Measurements from ENCODE around the gene PNMA8A.

PNMA8A gene

DNA sequence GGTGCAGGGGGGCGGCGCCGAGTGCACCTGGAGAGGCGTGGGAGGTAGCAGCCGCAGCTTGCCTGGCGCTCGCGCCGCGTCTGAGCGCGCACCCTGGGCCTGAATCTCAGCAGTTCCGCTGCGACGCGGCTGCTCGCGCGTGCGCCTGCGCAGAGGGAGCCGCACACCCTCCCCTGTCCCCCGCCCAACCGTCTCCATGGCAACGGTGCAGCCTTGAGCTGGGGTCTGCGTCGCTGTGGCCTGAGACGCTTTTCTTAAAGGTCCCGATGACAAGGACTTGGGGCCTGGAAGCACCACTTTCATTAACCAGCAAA, 24.4 kb upstream of the PNMA8A start, which contains the start of gene PNMA8B:
Gene PNMA8B, minus strand, starts transcription at position 82 of the 314 bp plus-strand sequence. CDS start 402 bp downstream, outside the sequence.
- H3K9me3 Mint-ChIP-seq = no peaks in the 10 kb centered on the region
- H3K4me3 Mint-ChIP-seq = peak within 1 kb of the TSS; percentile 57
- H3K27ac Mint-ChIP-seq = no peak within 1 kb of the TSS
- DNase-seq (ENCODE audit: low spot score in 2 of 2) (no peak), ATAC-seq (no peak)
- peaks cover 5% of the 10 kb centered on the region for H3K36me3 Mint-ChIP-seq
- peaks cover 17% of the 10 kb centered on the region for H3K4me1 Mint-ChIP-seq

DNA sequence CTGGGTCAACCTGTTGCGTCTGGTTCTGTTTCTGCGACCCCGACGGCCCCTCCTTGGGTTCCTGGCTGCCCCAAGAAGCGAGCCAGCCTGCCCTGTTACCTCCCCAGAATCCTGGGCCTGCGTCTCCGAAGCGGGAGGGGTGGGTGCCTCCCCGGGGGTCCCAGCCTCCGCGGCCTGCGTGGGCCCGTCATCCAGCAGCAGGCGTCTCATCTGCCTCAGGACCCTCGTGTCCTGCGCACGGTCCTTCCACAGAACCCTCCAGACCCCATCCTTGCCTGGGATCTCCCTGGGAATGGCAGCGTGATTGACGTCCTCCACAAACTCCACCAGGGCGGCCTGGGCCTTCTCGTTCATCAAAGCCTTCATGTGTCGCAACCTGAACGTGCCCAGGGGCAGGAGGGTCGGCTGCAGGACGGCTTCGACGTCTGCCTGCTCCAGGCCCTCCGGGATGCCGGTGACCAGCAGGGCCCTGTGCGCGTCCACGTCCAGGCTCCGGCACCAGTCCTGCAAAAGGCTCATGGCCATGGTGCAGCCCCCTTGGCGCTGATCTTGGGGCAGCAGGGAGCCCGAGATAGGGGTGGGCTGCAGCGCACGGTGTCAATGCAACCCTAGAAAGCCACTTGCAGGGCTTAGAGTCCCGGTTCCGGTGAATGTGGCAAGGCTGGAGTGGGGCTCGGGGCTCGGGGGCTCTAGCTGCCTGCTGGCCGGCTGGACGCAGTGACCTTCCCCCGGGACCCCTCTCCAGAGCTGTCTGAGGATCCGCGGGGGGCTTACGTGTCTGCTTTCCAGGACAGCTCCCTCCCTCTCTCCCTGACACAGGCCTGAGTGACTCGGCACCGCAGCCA, 23.8 kb upstream of the PNMA8A start:
- no peaks in the 10 kb centered on the region for H3K9me3 Mint-ChIP-seq
- DNase-seq (ENCODE audit: low spot score in 2 of 2) (no peak), ATAC-seq (no peak)
- no peak overlapping the region for H3K27ac Mint-ChIP-seq
- peak overlapping the region; percentile 57 for H3K4me3 Mint-ChIP-seq
- peaks cover 19% of the 10 kb centered on the region for H3K4me1 Mint-ChIP-seq
- peaks cover 5% of the 10 kb centered on the region for H3K36me3 Mint-ChIP-seq

- Mint-ChIP-seq H3K9me3 (no peaks in the 10 kb centered on the region), H3K4me3 (peak overlapping the region; percentile 57), H3K36me3 (peaks cover 5% of the 10 kb centered on the region), H3K4me1 (peaks cover 24% of the 10 kb centered on the region), H3K27ac (peak overlapping the region; percentile 17)
- ATAC-seq (no peak), DNase-seq (ENCODE audit: low spot score in 2 of 2) (no peak)
These were observed 23.0 kb upstream of the PNMA8A start for GRCh38 chr19:46494146-46494940.

DNA sequence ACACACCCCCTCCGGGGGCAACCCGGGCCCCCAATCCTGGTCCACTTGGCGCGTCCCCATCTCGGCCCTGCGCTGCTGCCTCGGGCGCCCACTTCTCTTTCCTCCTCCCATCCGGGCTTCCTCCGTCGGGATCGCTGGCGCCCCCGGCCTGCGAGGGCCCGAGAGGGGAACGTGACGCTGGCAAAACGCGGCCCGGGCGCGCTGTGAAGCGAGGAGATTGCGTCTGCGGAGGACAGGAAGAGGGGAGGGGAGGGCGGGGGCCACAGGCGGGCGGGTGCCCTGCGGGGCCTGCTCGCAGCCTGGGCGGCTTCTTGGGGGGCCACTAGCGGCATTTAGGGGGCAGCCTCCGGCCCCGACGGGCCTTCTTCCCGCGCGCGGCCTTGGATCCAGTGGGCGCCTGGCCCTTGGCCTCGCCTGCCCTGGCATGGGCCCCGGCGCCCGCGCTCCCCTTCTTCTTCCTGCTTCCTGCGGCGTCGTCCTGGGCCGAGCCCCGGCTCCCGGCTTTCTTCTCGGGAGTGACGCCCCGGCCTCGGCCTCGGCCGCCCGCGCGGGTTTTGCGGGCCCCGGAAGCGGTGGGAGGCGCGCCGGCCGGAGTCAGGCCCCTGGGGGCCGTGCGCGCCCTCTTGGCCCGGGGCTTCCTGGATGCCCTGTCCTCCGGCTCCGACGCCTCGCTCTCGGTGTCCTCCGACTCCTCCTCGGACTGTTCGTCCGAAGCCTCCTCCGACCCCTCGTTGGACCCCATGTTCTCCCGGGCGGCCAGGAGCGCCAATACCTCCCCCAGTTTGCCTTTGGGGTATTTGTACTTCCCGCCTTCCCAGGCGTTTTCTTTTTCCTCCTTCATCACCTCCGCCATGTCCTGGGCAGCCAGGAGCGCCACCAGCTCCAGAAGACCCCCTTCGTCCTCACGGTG, 22.1 kb upstream of the PNMA8A start:
- H3K4me1 Mint-ChIP-seq = peaks cover 32% of the 10 kb centered on the region
- ATAC-seq (no peak), DNase-seq (ENCODE audit: low spot score in 2 of 2) (no peak)
- H3K9me3 Mint-ChIP-seq = no peaks in the 10 kb centered on the region
- H3K27ac Mint-ChIP-seq = peak overlapping the region; percentile 54
- peaks cover 5% of the 10 kb centered on the region for H3K36me3 Mint-ChIP-seq
- peak overlapping the region; percentile 57 for H3K4me3 Mint-ChIP-seq

- peaks cover 5% of the 10 kb centered on the region for H3K36me3 Mint-ChIP-seq
- H3K9me3 Mint-ChIP-seq = no peaks in the 10 kb centered on the region
- peak overlapping the region; percentile 54 for H3K27ac Mint-ChIP-seq
- ATAC-seq (peak; percentile 25), DNase-seq (ENCODE audit: low spot score in 2 of 2) (no peak)
- H3K4me1 Mint-ChIP-seq = peaks cover 33% of the 10 kb centered on the region
- H3K4me3 Mint-ChIP-seq = peak overlapping the region; percentile 57
These were observed 21.5 kb upstream of the PNMA8A start for GRCh38 chr19:46492841-46493235.

- H3K27ac Mint-ChIP-seq = no peak overlapping the region
- H3K4me1 Mint-ChIP-seq = peaks cover 33% of the 10 kb centered on the region
- ATAC-seq (no peak), DNase-seq (ENCODE audit: low spot score in 2 of 2) (no peak)
- H3K36me3 Mint-ChIP-seq = peaks cover 5% of the 10 kb centered on the region
- H3K9me3 Mint-ChIP-seq = no peaks in the 10 kb centered on the region
- H3K4me3 Mint-ChIP-seq = no peak overlapping the region
These were observed 20.8 kb upstream of the PNMA8A start for GRCh38 chr19:46491975-46492682.

- DNase-seq (ENCODE audit: low spot score in 2 of 2) = no peak
- ATAC-seq = no peak
- H3K9me3 Mint-ChIP-seq = no peaks in the 10 kb centered on the region
- peaks cover 5% of the 10 kb centered on the region for H3K36me3 Mint-ChIP-seq
- H3K27ac Mint-ChIP-seq = no peak overlapping the region
- H3K4me1 Mint-ChIP-seq = peaks cover 33% of the 10 kb centered on the region
- H3K4me3 Mint-ChIP-seq = no peak overlapping the region
These were observed 19.4 kb upstream of the PNMA8A start for GRCh38 chr19:46490774-46491173.

DNA sequence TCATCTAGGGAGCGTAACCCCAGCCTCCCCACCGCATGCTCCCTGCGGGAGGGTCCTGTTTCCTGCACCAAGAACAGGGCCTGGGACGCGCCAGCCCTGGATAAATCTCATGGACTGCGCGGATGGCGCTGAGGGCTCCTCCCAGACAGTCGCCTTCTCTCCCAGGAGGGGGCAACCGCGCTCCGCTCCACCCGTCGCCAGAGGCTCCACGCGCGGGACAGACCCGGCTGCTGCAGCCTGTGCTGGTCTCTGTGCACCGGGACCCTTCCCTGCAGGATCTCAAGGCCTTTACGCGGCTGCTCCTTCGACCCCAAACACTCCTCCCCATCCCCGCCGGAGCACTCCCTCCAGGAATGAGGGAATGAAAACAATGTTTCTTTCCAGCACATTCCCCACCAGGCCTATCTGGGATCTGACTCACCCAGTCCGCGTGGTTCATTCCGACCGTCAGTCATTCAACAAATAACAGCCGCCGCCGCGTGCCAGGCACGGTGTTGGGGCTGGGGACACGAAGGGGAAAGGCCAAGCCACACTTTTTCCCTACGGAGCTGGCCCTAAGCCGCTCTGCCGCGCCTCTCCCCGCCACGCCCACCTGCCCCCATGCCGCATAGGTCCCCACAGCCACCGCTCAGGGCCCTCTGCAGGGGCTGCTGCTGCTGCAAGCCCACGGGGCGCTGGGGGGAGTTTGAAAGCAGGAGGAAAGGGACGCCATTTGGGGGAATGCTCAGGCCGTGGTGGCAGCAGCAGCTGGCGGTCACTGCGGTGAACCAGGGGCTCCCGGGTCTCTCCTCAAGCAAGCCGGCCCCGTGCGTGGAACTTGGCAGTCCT, 18.3 kb upstream of the PNMA8A start:
- ATAC-seq (no peak), DNase-seq (ENCODE audit: low spot score in 2 of 2) (no peak)
- H3K4me3 Mint-ChIP-seq = no peak overlapping the region
- H3K4me1 Mint-ChIP-seq = peaks cover 31% of the 10 kb centered on the region
- no peak overlapping the region for H3K27ac Mint-ChIP-seq
- H3K36me3 Mint-ChIP-seq = peaks cover 3% of the 10 kb centered on the region
- H3K9me3 Mint-ChIP-seq = no peaks in the 10 kb centered on the region

- ATAC-seq (no peak), DNase-seq (ENCODE audit: low spot score in 2 of 2) (no peak)
- H3K36me3 Mint-ChIP-seq = no peaks in the 10 kb centered on the region
- H3K9me3 Mint-ChIP-seq = no peaks in the 10 kb centered on the region
- no peak overlapping the region for H3K27ac Mint-ChIP-seq
- H3K4me1 Mint-ChIP-seq = peaks cover 21% of the 10 kb centered on the region
- H3K4me3 Mint-ChIP-seq = no peak overlapping the region
These were observed 17.2 kb upstream of the PNMA8A start for GRCh38 chr19:46488551-46488950.

GRCh38 chr19:46487802-46488445, 16.6 kb upstream of the PNMA8A start:
- Mint-ChIP-seq H3K4me1 (peaks cover 21% of the 10 kb centered on the region), H3K27ac (no peak overlapping the region), H3K36me3 (no peaks in the 10 kb centered on the region), H3K9me3 (no peaks in the 10 kb centered on the region), H3K4me3 (no peak overlapping the region)
- peak; percentile 73 for ATAC-seq
- DNase-seq (ENCODE audit: low spot score in 2 of 2) = peak; percentile 79 to 90

DNA sequence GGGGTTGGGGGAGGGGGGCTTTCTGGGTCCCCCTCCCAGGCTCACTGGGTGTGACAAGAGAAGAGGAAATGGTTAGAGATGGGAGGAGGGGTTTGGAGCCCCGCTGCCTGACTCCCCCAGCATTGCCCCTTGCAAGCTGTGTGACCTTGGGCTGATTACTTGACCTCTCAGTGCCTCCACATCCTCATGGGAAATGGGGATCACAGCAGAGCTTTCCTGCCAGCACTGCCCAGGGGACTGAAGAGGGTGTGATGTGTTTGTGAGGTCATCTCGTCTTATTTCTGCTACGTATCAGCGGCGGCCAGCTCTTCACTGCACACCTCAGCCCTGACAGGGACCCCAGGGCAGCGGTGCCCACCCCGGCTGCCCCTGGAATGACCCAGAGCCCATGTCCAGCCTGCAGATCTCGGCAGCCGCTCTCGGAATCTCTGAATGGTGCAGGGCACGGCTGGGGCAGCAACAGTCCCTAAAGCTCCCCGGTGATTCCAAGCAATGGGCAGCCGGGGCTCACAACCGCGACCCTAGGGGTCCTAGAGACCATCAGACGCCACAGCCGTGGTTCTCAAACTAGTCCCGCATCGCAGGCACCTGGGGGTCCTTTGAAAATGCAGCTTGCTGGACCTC, 15.9 kb upstream of the PNMA8A start:
- ATAC-seq (no peak), DNase-seq (ENCODE audit: low spot score in 2 of 2) (no peak)
- Mint-ChIP-seq H3K4me3 (no peak overlapping the region), H3K9me3 (no peaks in the 10 kb centered on the region), H3K4me1 (peaks cover 21% of the 10 kb centered on the region), H3K36me3 (no peaks in the 10 kb centered on the region), H3K27ac (no peak overlapping the region)

GRCh38 chr19:46486358-46486757, 15.0 kb upstream of the PNMA8A start:
- DNase-seq (ENCODE audit: low spot score in 2 of 2) (no peak), ATAC-seq (no peak)
- Mint-ChIP-seq H3K9me3 (no peaks in the 10 kb centered on the region), H3K27ac (no peak overlapping the region), H3K36me3 (no peaks in the 10 kb centered on the region), H3K4me3 (no peak overlapping the region), H3K4me1 (peaks cover 21% of the 10 kb centered on the region)

- no peaks in the 10 kb centered on the region for H3K9me3 Mint-ChIP-seq
- ATAC-seq (no peak), DNase-seq (ENCODE audit: low spot score in 2 of 2) (no peak)
- H3K4me1 Mint-ChIP-seq = peaks cover 12% of the 10 kb centered on the region
- H3K36me3 Mint-ChIP-seq = no peaks in the 10 kb centered on the region
- no peak overlapping the region for H3K27ac Mint-ChIP-seq
- H3K4me3 Mint-ChIP-seq = no peak overlapping the region
These were observed 13.3 kb upstream of the PNMA8A start for GRCh38 chr19:46484656-46485055.
